Purkinje cell (primary cell): ENCODE data around the gene CLEC17A. TPM values are rescaled to one million over a fixed set of nuclear protein-coding genes. Genes with fewer than 3 reads are reported as not detected.

Source experiments
- polyA plus RNA-seq: library from polyadenylated mRNA; unstranded; fragments of >200 nt; fragmentation: Nextera tagmentation; gene quantifications from 2 replicates; pipeline ENCODE4 v1.2.1, GENCODE V29; 2014

CLEC17A gene, protein sequence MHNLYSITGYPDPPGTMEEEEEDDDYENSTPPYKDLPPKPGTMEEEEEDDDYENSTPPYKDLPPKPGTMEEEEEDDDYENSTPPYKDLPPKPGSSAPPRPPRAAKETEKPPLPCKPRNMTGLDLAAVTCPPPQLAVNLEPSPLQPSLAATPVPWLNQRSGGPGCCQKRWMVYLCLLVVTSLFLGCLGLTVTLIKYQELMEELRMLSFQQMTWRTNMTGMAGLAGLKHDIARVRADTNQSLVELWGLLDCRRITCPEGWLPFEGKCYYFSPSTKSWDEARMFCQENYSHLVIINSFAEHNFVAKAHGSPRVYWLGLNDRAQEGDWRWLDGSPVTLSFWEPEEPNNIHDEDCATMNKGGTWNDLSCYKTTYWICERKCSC
- not detected in 2 replicates for polyA plus RNA-seq

DNA sequence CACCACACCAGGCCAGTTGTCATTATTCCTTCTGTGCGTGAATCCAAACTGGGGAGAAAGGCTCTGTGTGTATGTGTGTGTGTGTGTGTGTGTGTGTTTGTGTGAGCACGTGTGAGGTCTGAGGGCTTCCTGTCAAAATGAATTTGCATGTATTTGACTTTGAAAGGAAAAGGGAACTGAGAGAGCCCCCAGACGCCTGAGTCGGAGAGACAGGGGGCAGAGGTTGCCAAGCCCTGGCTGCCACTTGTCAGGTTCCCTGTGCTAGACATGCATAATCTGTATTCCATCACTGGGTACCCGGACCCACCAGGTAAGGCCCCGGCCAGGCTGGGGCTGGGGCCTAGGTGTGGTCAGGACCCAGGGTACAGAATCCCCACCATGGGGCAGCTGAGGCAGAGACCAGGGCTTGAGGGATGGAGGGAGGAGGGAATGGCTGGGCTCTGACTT is at the start of gene CLEC17A:
CLEC17A (plus strand) TSS at position 191 of the 447 bp plus-strand sequence; CDS start at position 268, 77 bp downstream.

DNA sequence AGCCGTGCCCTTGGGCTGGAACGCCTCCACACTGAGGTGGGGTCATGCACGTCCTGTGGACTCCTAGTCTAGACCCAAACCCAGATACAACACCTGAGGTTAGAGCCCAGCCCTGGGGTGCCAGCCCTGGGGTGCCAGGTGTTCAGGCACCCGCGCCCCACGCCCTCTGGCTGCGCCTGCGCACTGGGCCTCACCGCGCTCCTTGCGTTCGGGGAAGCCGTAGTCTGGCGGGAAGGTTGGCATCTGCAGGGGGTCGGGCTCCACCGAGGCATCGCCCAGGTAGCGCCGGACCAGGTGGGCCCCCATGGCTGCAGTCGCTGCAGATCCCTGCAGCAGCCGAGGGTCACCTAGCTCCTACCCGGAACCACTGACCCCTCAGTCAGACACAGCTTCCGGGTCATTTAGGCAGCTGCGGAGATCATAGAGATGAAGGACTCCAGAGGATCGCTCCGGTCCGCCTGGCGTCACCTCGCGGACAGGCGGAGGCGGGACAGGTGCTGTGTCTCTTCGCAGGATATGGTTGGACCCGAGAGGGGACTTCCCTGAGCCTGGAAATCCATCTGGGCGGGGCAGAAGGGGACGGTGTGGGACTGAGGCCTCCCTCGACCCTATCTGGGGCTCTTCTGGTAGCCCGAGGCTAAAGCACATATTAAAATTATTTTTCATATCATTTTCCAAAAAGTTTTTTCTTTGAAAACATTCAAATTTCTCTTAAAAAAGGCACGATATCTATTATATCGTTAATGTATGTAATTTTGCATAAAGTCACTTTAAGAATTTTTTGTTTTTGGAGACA is 11.0 kb upstream of the CLEC17A start, which contains the start of gene NDUFB7:
NDUFB7 (minus strand) TSS at position 372 of the 796 bp plus-strand sequence; CDS start at position 306, 66 bp downstream.

Other genes starting within 250 kb of the CLEC17A start
- gene ADGRE5, start 201.6 kb upstream of the CLEC17A start, polyA plus RNA-seq, result 0.30 and 0.74 TPM in 2 replicates
- gene DDX39A, start 163.7 kb upstream of the CLEC17A start, polyA plus RNA-seq, result 2.8 and 14.7 TPM in 2 replicates
- 1.1 TPM in 1 of 2 replicates, not detected in the other for gene PKN1, start 149.8 kb upstream of the CLEC17A start, polyA plus RNA-seq
- not detected in 2 replicates for gene PTGER1, start 107.7 kb upstream of the CLEC17A start, polyA plus RNA-seq
- gene GIPC1, start 87.0 kb upstream of the CLEC17A start, polyA plus RNA-seq, result 2.8 and 7.3 TPM in 2 replicates
- 24.9 and 45.0 TPM in 2 replicates for gene DNAJB1, start 64.7 kb upstream of the CLEC17A start, polyA plus RNA-seq
- 359 and 536 TPM in 2 replicates for gene TECR, start 53.5 kb upstream of the CLEC17A start, polyA plus RNA-seq
- 196 and 241 TPM in 2 replicates for gene NDUFB7, start 11.0 kb upstream of the CLEC17A start, polyA plus RNA-seq
- gene ADGRE3, start 91.8 kb downstream of the CLEC17A start, polyA plus RNA-seq, result not detected in 2 replicates
- 3.1 and 3.3 TPM in 2 replicates for gene ZNF333, start 107.0 kb downstream of the CLEC17A start, polyA plus RNA-seq
- gene ADGRE2, start 195.5 kb downstream of the CLEC17A start, polyA plus RNA-seq, result not detected in 2 replicates